ENCODE results near the gene MTMR10. TPM values are rescaled to one million over a fixed set of nuclear protein-coding genes. Genes with fewer than 3 reads are reported as not detected.

The MTMR10 gene
- total RNA-seq, 1 experiment from 2014 or later: 25.5 TPM

DNA sequence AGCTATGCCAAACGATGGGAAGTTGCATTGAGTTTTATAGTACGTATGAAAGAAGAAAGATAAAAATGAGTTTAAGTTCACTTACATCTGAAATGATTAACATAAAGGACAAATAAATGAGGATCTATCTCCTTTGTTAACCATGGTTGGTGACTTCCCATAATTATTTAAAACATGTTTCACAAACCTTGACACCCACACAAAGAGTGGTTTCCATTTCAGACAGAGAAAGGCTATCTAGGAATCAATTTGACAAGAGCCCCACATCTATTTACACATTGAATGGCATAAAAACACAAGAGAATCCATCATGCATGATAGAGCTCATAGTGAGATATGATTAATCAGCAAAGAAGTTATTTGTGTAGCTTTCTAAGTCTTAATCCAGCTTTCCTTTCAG lies 14.2 kb upstream of the MTMR10 start:
- Histone ChIP-seq H3K79me2 (ENCODE audit: low read length) (no peaks in the 10 kb centered on the region), H3K27me3 (ENCODE audit: low read length) (0 out of 2 replicates have a peak, but pooled peaks cover 2% of the 10 kb centered on the region), H3K4me2 (ENCODE audit: low read depth, low read length, poor library complexity, severe bottlenecking) (no peak overlapping the region), H3K36me3 (ENCODE audit: insufficient read depth, low read length) (no peaks in the 10 kb centered on the region), H3K4me3 (ENCODE audit: low read length) (no peak overlapping the region), H3K9me2 (replicated peaks; ENCODE audit: insufficient read depth, low read length) (no peaks in the 10 kb centered on the region), H3K4me1 (ENCODE audit: low read length) (peaks cover 14% of the 10 kb centered on the region), H3K9ac (ENCODE audit: low read length) (no peak overlapping the region), H4K20me1 (ENCODE audit: insufficient read depth, low read depth, low read length) (no peaks in the 10 kb centered on the region), H2AFZ (ENCODE audit: low read length) (no peak overlapping the region), H3K9me3 (ENCODE audit: low read length) (no peaks in the 10 kb centered on the region), H3K27ac (ENCODE audit: low read length) (no peak overlapping the region)
- DNase-seq: no peak

DNA sequence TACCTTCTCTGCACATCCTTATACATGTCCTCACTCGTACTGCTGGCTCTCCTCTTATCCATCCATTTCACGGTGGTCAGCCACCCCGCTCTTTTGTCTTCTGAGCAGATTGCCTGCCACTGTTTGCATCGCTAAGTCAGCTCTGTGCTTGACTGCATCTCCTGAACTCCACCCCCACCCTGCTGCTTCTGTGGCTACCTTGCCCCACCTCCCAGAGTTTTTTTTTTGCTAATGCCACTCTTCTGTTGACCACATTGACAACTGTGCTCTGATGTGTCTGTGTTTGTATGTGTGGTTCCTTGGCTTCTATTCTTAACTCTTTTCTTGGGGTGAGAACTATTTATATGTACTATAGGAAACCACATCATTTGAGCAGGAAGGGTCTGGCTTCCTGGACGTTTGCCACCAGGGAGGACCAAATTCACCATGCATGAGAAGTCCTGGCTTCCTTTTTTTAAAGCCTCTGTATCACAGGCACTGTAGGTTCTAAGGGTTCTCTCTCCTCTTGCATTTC lies 12.8 kb upstream of the MTMR10 start:
- no peak overlapping the region for H3K27ac ChIP-seq (ENCODE audit: low read length)
- H3K9me3 ChIP-seq (ENCODE audit: low read length): no peaks in the 10 kb centered on the region
- no peaks in the 10 kb centered on the region for H3K9me2 ChIP-seq (replicated peaks; ENCODE audit: insufficient read depth, low read length)
- peak overlapping the region; percentile 57 for H3K4me2 ChIP-seq (ENCODE audit: low read depth, low read length, poor library complexity, severe bottlenecking)
- 0 out of 2 replicates have a peak, but pooled peaks cover 2% of the 10 kb centered on the region for H3K27me3 ChIP-seq (ENCODE audit: low read length)
- H3K4me1 ChIP-seq (ENCODE audit: low read length): peaks cover 14% of the 10 kb centered on the region
- DNase-seq: peak; percentile 63
- no peaks in the 10 kb centered on the region for H4K20me1 ChIP-seq (ENCODE audit: insufficient read depth, low read depth, low read length)
- peak overlapping the region; percentile 35; the same call in 1 of the 2 replicates for H3K4me3 ChIP-seq (ENCODE audit: low read length)
- no peaks in the 10 kb centered on the region for H3K79me2 ChIP-seq (ENCODE audit: low read length)
- no peaks in the 10 kb centered on the region for H3K36me3 ChIP-seq (ENCODE audit: insufficient read depth, low read length)
- H2AFZ ChIP-seq (ENCODE audit: low read length): peak overlapping the region; percentile 42; the same call in 1 of the 2 replicates
- peak overlapping the region; percentile 33 for H3K9ac ChIP-seq (ENCODE audit: low read length)

DNA sequence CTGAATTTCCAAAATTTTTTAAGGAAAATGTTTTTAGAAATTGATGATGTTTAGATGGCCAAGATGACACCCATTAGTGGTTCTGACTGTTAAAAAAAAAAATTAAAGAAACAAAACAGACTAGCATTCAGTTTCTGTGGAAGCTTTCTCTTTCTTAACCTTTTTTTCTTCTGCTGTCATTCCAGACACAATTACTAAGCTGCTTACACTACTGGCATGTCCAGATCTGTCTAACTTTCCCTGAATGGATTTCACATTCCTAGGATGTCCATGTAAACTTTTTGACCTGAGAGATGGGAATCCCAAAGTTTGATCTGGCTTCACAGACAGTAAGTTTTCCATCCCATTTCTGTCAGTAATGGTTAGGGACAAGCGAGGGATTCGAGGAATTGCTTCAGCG lies 10.3 kb upstream of the MTMR10 start:
- H3K27me3 ChIP-seq (ENCODE audit: low read length): 0 out of 2 replicates have a peak, but pooled peaks cover 2% of the 10 kb centered on the region
- no peak overlapping the region for H3K4me3 ChIP-seq (ENCODE audit: low read length)
- no peaks in the 10 kb centered on the region for H3K9me3 ChIP-seq (ENCODE audit: low read length)
- no peak overlapping the region for H3K4me2 ChIP-seq (ENCODE audit: low read depth, low read length, poor library complexity, severe bottlenecking)
- no peaks in the 10 kb centered on the region for H3K9me2 ChIP-seq (replicated peaks; ENCODE audit: insufficient read depth, low read length)
- H3K79me2 ChIP-seq (ENCODE audit: low read length): no peaks in the 10 kb centered on the region
- no peaks in the 10 kb centered on the region for H4K20me1 ChIP-seq (ENCODE audit: insufficient read depth, low read depth, low read length)
- peaks cover 14% of the 10 kb centered on the region for H3K4me1 ChIP-seq (ENCODE audit: low read length)
- no peak for DNase-seq
- H3K27ac ChIP-seq (ENCODE audit: low read length): no peak overlapping the region
- no peak overlapping the region for H3K9ac ChIP-seq (ENCODE audit: low read length)
- no peaks in the 10 kb centered on the region for H3K36me3 ChIP-seq (ENCODE audit: insufficient read depth, low read length)
- H2AFZ ChIP-seq (ENCODE audit: low read length): no peak overlapping the region

DNA sequence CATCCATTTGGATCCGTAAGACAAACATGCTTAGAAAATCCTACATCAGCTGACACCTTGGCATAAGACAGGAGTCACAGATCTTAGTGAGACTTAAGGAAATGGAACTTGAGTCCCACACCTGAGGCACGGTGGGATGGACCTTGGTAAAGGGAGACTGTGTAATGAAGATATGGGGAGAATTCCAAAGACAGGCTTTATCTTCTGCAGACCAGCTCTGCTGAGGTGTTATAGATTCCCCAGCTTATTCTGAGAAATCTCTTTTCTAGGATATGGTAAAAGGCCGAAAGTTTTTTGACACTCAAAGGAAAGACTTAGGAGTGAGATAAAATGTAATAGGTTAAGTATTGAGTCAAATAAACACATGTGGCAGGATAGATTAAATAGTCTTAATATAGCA lies 8.3 kb upstream of the MTMR10 start:
- Histone ChIP-seq H3K4me2 (ENCODE audit: low read depth, low read length, poor library complexity, severe bottlenecking) (no peak overlapping the region), H3K36me3 (ENCODE audit: insufficient read depth, low read length) (no peaks in the 10 kb centered on the region), H3K9me3 (ENCODE audit: low read length) (no peaks in the 10 kb centered on the region), H3K27me3 (ENCODE audit: low read length) (0 out of 2 replicates have a peak, but pooled peaks cover 2% of the 10 kb centered on the region), H2AFZ (ENCODE audit: low read length) (no peak overlapping the region), H3K4me1 (ENCODE audit: low read length) (peaks cover 11% of the 10 kb centered on the region), H3K79me2 (ENCODE audit: low read length) (no peaks in the 10 kb centered on the region), H3K9me2 (replicated peaks; ENCODE audit: insufficient read depth, low read length) (no peaks in the 10 kb centered on the region), H3K4me3 (ENCODE audit: low read length) (no peak overlapping the region), H3K27ac (ENCODE audit: low read length) (no peak overlapping the region), H3K9ac (ENCODE audit: low read length) (no peak overlapping the region), H4K20me1 (ENCODE audit: insufficient read depth, low read depth, low read length) (no peaks in the 10 kb centered on the region)
- DNase-seq: no peak

DNA sequence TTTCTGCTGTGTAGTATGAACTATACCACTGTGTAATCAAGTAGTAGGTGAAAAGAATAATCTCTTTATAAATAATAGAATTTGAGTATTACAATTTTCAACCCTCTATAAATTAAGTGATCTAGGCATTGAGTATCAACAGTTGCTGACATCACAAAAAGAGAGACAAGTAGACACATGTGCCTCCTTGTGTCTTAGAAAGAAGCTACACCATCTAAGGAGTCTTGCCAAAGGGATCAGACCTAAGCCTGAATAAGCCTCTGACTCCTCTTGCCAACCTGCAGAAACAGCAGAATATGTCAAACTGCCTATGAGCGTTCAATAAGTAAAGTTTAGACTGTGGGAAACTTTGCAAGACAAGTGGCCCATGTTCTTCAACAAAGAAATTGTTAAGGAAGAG lies 5.8 kb upstream of the MTMR10 start:
- Histone ChIP-seq H3K4me2 (ENCODE audit: low read depth, low read length, poor library complexity, severe bottlenecking) (no peak overlapping the region), H3K9me3 (ENCODE audit: low read length) (no peaks in the 10 kb centered on the region), H3K36me3 (ENCODE audit: insufficient read depth, low read length) (no peaks in the 10 kb centered on the region), H3K9me2 (replicated peaks; ENCODE audit: insufficient read depth, low read length) (no peaks in the 10 kb centered on the region), H2AFZ (ENCODE audit: low read length) (no peak overlapping the region), H3K79me2 (ENCODE audit: low read length) (no peaks in the 10 kb centered on the region), H4K20me1 (ENCODE audit: insufficient read depth, low read depth, low read length) (no peaks in the 10 kb centered on the region), H3K27ac (ENCODE audit: low read length) (no peak overlapping the region), H3K4me3 (ENCODE audit: low read length) (no peak overlapping the region), H3K27me3 (ENCODE audit: low read length) (no peaks in the 10 kb centered on the region), H3K4me1 (ENCODE audit: low read length) (peaks cover 5% of the 10 kb centered on the region), H3K9ac (ENCODE audit: low read length) (no peak overlapping the region)
- peak; percentile 51 for DNase-seq

DNA sequence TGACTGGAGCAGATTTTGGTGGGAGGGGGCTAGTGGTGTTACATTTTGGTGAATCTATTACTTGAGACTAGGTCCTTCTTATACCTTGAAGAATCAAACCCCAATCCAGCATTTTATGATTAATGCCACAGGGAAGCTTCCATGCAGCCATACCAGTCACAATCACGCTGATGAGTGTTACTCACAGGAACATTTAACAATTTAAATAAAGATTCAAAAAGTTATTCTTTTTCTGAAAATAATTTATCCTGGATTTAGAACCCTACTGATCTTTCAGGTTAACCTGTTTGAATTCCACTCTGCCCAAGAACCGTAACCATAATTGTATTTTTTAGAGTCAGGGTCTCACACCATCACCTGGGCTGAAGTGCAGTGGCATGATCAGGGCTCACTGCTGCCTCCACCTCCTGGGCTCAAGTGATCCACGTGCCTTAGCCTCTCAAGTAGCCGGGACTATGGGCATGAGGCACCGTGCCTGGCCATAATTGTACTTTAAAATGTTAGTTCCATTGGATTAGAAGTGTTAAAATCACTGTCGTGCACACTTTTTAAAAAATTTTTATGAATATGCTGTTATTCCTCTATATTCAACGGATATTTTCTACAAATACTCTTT lies 929 bp upstream of the MTMR10 start:
- H3K36me3 ChIP-seq (ENCODE audit: insufficient read depth, low read length): no peaks in the 10 kb centered on the region
- H3K79me2 ChIP-seq (ENCODE audit: low read length): peaks cover 28% of the 10 kb centered on the region
- H4K20me1 ChIP-seq (ENCODE audit: insufficient read depth, low read depth, low read length): no peaks in the 10 kb centered on the region
- peak; percentile 43 for DNase-seq
- no peaks in the 10 kb centered on the region for H3K9me2 ChIP-seq (replicated peaks; ENCODE audit: insufficient read depth, low read length)
- H3K9ac ChIP-seq (ENCODE audit: low read length): peak overlapping the region; percentile 85
- H3K4me1 ChIP-seq (ENCODE audit: low read length): peaks cover 15% of the 10 kb centered on the region
- peak overlapping the region; percentile 84 for H3K4me3 ChIP-seq (ENCODE audit: low read length)
- H3K9me3 ChIP-seq (ENCODE audit: low read length): no peaks in the 10 kb centered on the region
- no peaks in the 10 kb centered on the region for H3K27me3 ChIP-seq (ENCODE audit: low read length)
- peak overlapping the region; percentile 92 for H2AFZ ChIP-seq (ENCODE audit: low read length)
- peak overlapping the region; percentile 90 for H3K4me2 ChIP-seq (ENCODE audit: low read depth, low read length, poor library complexity, severe bottlenecking)
- no peak overlapping the region for H3K27ac ChIP-seq (ENCODE audit: low read length)

DNA sequence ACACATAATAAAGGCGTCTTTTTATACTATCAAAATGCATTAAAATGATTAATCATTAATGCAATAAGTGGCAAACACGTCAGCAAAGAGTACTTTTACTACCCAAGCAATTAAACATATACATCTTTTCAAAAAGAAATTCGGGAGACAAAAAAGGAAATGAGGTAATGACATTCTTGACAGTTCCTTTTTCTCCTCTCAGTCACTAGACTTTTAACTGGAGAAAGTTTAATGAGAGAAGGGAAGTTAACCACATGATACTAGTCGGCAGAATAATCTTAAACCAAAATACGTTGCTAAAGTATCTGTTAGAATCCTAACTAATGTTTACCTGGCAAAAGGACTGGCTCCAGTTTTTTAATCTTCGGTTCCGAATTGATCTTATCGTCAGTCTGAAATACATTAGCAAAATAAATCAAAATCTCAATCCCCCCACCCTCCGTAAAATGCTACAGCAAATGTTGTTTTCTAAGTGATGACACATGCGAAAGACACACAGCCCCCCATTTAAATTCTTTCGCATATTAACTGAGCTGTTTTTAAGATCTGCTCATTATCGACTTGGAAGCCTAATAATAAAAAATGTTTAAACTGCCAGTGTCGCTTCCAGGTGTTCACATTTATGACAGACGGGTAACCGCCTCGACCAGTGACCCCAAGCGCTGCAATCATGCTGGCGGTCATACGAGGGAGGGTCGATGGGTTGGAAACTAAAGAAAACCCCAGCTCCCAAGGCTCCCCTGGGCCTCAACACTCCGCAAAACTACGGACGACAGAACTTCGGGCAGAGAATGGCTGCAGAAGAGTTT lies 778 bp downstream of the MTMR10 start:
- no peaks in the 10 kb centered on the region for H3K9me2 ChIP-seq (replicated peaks; ENCODE audit: insufficient read depth, low read length)
- H3K36me3 ChIP-seq (ENCODE audit: insufficient read depth, low read length): no peaks in the 10 kb centered on the region
- peak overlapping the region; percentile 41 for H3K27ac ChIP-seq (ENCODE audit: low read length)
- DNase-seq: peak; percentile 53
- H3K79me2 ChIP-seq (ENCODE audit: low read length): peaks cover 28% of the 10 kb centered on the region
- no peaks in the 10 kb centered on the region for H3K9me3 ChIP-seq (ENCODE audit: low read length)
- H3K9ac ChIP-seq (ENCODE audit: low read length): peak overlapping the region; percentile 85
- no peaks in the 10 kb centered on the region for H3K27me3 ChIP-seq (ENCODE audit: low read length)
- H2AFZ ChIP-seq (ENCODE audit: low read length): peak overlapping the region; percentile 42
- H3K4me3 ChIP-seq (ENCODE audit: low read length): peak overlapping the region; percentile 84
- H3K4me2 ChIP-seq (ENCODE audit: low read depth, low read length, poor library complexity, severe bottlenecking): peak overlapping the region; percentile 90
- H4K20me1 ChIP-seq (ENCODE audit: insufficient read depth, low read depth, low read length): no peaks in the 10 kb centered on the region
- peaks cover 15% of the 10 kb centered on the region for H3K4me1 ChIP-seq (ENCODE audit: low read length)

GRCh38 chr15:30990036-30990435 lies 1.4 kb downstream of the MTMR10 start:
- Histone ChIP-seq H3K79me2 (ENCODE audit: low read length) (peaks cover 30% of the 10 kb centered on the region), H3K9me2 (replicated peaks; ENCODE audit: insufficient read depth, low read length) (no peaks in the 10 kb centered on the region), H3K27ac (ENCODE audit: low read length) (peak overlapping the region; percentile 41), H3K9ac (ENCODE audit: low read length) (peak overlapping the region; percentile 85), H3K9me3 (ENCODE audit: low read length) (no peaks in the 10 kb centered on the region), H3K4me1 (ENCODE audit: low read length) (peaks cover 15% of the 10 kb centered on the region), H2AFZ (ENCODE audit: low read length) (peak overlapping the region; percentile 42; the same call in 1 of the 2 replicates), H4K20me1 (ENCODE audit: insufficient read depth, low read depth, low read length) (no peaks in the 10 kb centered on the region), H3K4me3 (ENCODE audit: low read length) (peak overlapping the region; percentile 84), H3K4me2 (ENCODE audit: low read depth, low read length, poor library complexity, severe bottlenecking) (peak overlapping the region; percentile 90), H3K27me3 (ENCODE audit: low read length) (no peaks in the 10 kb centered on the region), H3K36me3 (ENCODE audit: insufficient read depth, low read length) (no peaks in the 10 kb centered on the region)
- DNase-seq: peak; percentile 71

All from Karpas-422 (cell line).